GM18861 (cell line): Measurements from ENCODE around the gene NCOA3.
"Not testable (repeated sequence)": the region's sequence is repeated elsewhere in the genome, so short reads cannot be mapped to it uniquely, and the experiment has no call there.

Experiments used
- ATAC-seq: cut with Tn5 transposase; IDR thresholded peaks from one replicate; pipeline ENCODE4 v1.9.1; 2021; ENCODE audit not compliant: unreplicated experiment

Gene NCOA3

GRCh38 chr20:47500082-47500481, 1.6 kb upstream of the NCOA3 start:
- not testable (repeated sequence) for ATAC-seq

GRCh38 chr20:47500554-47500953, 1.1 kb upstream of the NCOA3 start:
- ATAC-seq: no peak

GRCh38 chr20:47501116-47501481, 588 bp upstream of the NCOA3 start:
- ATAC-seq: no peak

- ATAC-seq: no peak
Measured at GRCh38 chr20:47502271-47503239, 868 bp downstream of the NCOA3 start.

GRCh38 chr20:47503685-47504084, 2.0 kb downstream of the NCOA3 start:
- no peak for ATAC-seq

GRCh38 chr20:47506335-47506734, 4.6 kb downstream of the NCOA3 start:
- no peak for ATAC-seq

- ATAC-seq: no peak
Measured at GRCh38 chr20:47506850-47507249, 5.2 kb downstream of the NCOA3 start.

- not testable (repeated sequence) for ATAC-seq
Measured at GRCh38 chr20:47507275-47507981, 5.7 kb downstream of the NCOA3 start.

GRCh38 chr20:47508278-47508677, 6.6 kb downstream of the NCOA3 start:
- ATAC-seq: no peak

- no peak for ATAC-seq
Measured at GRCh38 chr20:47509104-47509661, 7.5 kb downstream of the NCOA3 start.

- no peak for ATAC-seq
Measured at GRCh38 chr20:47509685-47510084, 8.0 kb downstream of the NCOA3 start.

- no peak for ATAC-seq
Measured at GRCh38 chr20:47515843-47516242, 14.2 kb downstream of the NCOA3 start.

- ATAC-seq: no peak
Measured at GRCh38 chr20:47521059-47521808, 19.5 kb downstream of the NCOA3 start.

- ATAC-seq: no peak
Measured at GRCh38 chr20:47524015-47524784, 22.5 kb downstream of the NCOA3 start.

GRCh38 chr20:47527004-47527800, 25.5 kb downstream of the NCOA3 start:
- ATAC-seq: no peak

- no peak for ATAC-seq
Measured at GRCh38 chr20:47529840-47530239, 28.2 kb downstream of the NCOA3 start.

GRCh38 chr20:47531458-47531857, 29.8 kb downstream of the NCOA3 start:
- ATAC-seq: no peak

GRCh38 chr20:47532002-47532401, 30.3 kb downstream of the NCOA3 start:
- ATAC-seq: no peak

- ATAC-seq: no peak
Measured at GRCh38 chr20:47533518-47534062, 31.9 kb downstream of the NCOA3 start.
